Erythroblast (primary cell): ENCODE measurements around the gene OLA1.

Experiments
- GATA1 ChIP-seq: IDR thresholded peaks from 2 replicates; pipeline ENCODE4 v1.6.1; 2011; ENCODE audit warnings: low read depth, mild to moderate bottlenecking, control low read depth, low read length, moderate library complexity
- POLR2A ChIP-seq: IDR thresholded peaks from 2 replicates; pipeline ENCODE4 v1.6.1; 2011; ENCODE audit warnings: mild to moderate bottlenecking, low read length

DNA sequence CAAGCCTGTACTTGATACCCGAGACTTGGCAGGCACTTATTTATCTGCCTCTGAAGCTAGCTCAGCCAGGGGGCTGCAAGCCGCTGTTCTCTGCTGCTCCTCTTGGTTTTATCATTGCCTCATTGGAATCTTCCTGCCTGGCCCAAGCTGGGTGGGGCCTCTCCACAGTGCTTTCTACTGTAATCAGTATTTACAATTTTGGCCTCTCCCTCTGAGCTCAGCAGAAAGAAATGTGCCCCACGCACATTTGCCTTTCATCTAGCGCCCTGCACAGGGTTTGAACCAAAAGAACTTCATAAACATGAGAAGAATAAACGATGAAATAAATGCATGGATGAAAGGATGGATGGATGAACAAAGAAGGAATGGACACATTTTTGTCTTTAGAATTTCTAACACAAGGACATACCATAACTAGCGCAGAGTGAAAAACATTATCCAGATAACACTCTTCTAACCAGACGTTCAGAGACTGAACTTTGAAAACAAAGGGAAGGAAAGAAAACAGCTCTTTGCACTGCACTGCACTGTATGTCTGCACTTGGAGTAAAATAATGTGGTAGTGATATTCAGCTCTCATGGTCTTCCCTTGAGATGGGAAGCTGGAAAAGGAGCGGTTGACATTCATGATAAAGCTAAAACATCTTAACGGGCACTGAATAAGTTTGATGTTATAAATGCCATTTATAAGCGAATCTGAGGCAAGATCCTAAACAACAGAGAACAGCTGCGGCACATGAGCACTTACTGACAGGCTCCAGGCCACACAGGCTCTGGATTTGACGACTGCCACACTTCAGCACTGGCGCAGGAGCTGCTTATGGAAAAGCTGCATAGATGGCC is 196.4 kb downstream of the OLA1 start:
- TF ChIP-seq POLR2A (no peak), GATA1 (no peak)
